K562 (cell line): ENCODE results near the gene SLA2. TPM values are rescaled to one million over a fixed set of nuclear protein-coding genes. Genes with fewer than 3 reads are reported as not detected.
A peak's percentile ranks its signal among the peaks of the same experiment; 100 is the strongest.

Experiments used
- AFF4 ChIP-seq: sonication (generic); formaldehyde crosslinking; IDR thresholded peaks from 2 replicates; pipeline ENCODE4 v1.8.0; 2023; ENCODE audit warnings: mild to moderate bottlenecking, missing genetic modification reagents
- ATF7 ChIP-seq: fragments of 450-650 bp; IDR thresholded peaks from 2 replicates; pipeline ENCODE4 v1.7.1; 2014; ENCODE audit warnings: mild to moderate bottlenecking, moderate library complexity
- BCOR ChIP-seq: fragments of 450-650 bp; IDR thresholded peaks from 2 replicates; pipeline ENCODE4 v1.6.1; 2016
- BHLHE40 ChIP-seq: IDR thresholded peaks from 2 replicates; pipeline ENCODE4 v1.6.1; 2011; ENCODE audit warnings: low read length, improper control_type of control experiment
- C11orf30 ChIP-seq: fragments of 450-650 bp; IDR thresholded peaks from 2 replicates; pipeline ENCODE4 v1.6.1; 2016; ENCODE audit warnings: low read depth, mild to moderate bottlenecking
- CBX1 ChIP-seq: sonication (generic); IDR thresholded peaks from 2 replicates; pipeline ENCODE4 v1.6.1; 2016; ENCODE audit warnings: antibody characterized with exemption, low read depth, mild to moderate bottlenecking
- CEBPB ChIP-seq: fragments of 450-650 bp; IDR thresholded peaks from 2 replicates; pipeline ENCODE4 v1.6.1; 2016; ENCODE audit warnings: missing genetic modification characterization, missing compliant biosample characterization
- CHD4 ChIP-seq: fragments of 200-600 bp; sonication (generic); IDR thresholded peaks from 3 replicates; pipeline ENCODE4 v1.6.1; 2012; ENCODE audit warnings: low read depth, mild to moderate bottlenecking, mixed read lengths, low read length, inconsistent platforms; ENCODE audit not compliant: insufficient read depth, insufficient replicate concordance, poor library complexity, severe bottlenecking
- CREB3L1 ChIP-seq: fragments of 450-650 bp; IDR thresholded peaks from 2 replicates; pipeline ENCODE4 v1.6.1; 2014; ENCODE audit warnings: low read depth, mild to moderate bottlenecking, moderate library complexity, borderline replicate concordance
- CREM ChIP-seq: IDR thresholded peaks from 2 replicates; pipeline ENCODE4 v1.6.1; 2014; ENCODE audit warnings: antibody characterized with exemption, low read depth
- EHMT2 ChIP-seq: fragments of 450-650 bp; IDR thresholded peaks from 2 replicates; pipeline ENCODE4 v1.6.1; 2018; ENCODE audit warnings: antibody characterized with exemption
- FOSL1 ChIP-seq: fragments of 200-800 bp; sonication (Bioruptor generic); conservative IDR thresholded peaks from 2 replicates; pipeline ENCODE4 v1.6.1; 2016; ENCODE audit warnings: missing genetic modification characterization, missing compliant biosample characterization
- FOXP1 ChIP-seq: sonication (generic); formaldehyde crosslinking; IDR thresholded peaks from 2 replicates; pipeline ENCODE4 v1.8.0; 2022; ENCODE audit warnings: mild to moderate bottlenecking, missing genetic modification reagents
- HEY1 ChIP-seq: fragments of 250-450 bp; sonication (Bioruptor Pico); IDR thresholded peaks from 2 replicates; pipeline ENCODE4 v1.5.0; 2020; ENCODE audit warnings: mild to moderate bottlenecking, moderate library complexity, borderline replicate concordance
- KLF10 ChIP-seq: fragments of 250-450 bp; sonication (Bioruptor Pico); IDR thresholded peaks from 2 replicates; pipeline ENCODE4 v1.6.1; 2021; ENCODE audit warnings: matching md5 sums
- MCM3 ChIP-seq: fragments of 450-650 bp; IDR thresholded peaks from 2 replicates; pipeline ENCODE4 v1.6.1; 2016
- NELFE ChIP-seq: IDR thresholded peaks from 2 replicates; pipeline ENCODE4 v1.6.1; 2011; ENCODE audit warnings: mild to moderate bottlenecking; ENCODE audit not compliant: insufficient read depth, insufficient read length
- RCOR1 ChIP-seq, 2 experiments: IDR thresholded peaks; 2 replicates each; pipeline ENCODE4 v1.6.1; 2012; ENCODE audit warnings: low read depth in 2 of 2, low read length in 2 of 2, borderline replicate concordance in 1 of 2, improper control_type of control experiment in 1 of 2
- SNRNP70 ChIP-seq: fragments of 200-400 bp; formaldehyde crosslinking; optimal IDR thresholded peaks from 2 replicates; pipeline ENCODE3; 2017; ENCODE audit warnings: low read depth, low read length
- XRCC3 ChIP-seq: fragments of 450-650 bp; IDR thresholded peaks from 2 replicates; pipeline ENCODE4 v1.6.1; 2017; ENCODE audit warnings: mild to moderate bottlenecking, moderate library complexity
- ZBTB11 ChIP-seq, 3 experiments: fragments of 200-800 bp in 1 of 3; fragments of 250-450 bp in 1 of 3; fragments of 450-650 bp in 1 of 3; sonication (Bioruptor Pico) in 1 of 3; sonication (Bioruptor generic) in 1 of 3; formaldehyde crosslinking in 1 of 3; IDR thresholded peaks; 2 replicates each; pipeline versions ENCODE4 v1.6.1 to v1.8.0; 2016 to 2022; ENCODE audit warnings: mild to moderate bottlenecking in 2 of 3, missing genetic modification characterization in 2 of 3, missing compliant biosample characterization in 1 of 3, moderate library complexity in 1 of 3
- ZNF717 ChIP-seq: fragments of 250-450 bp; sonication (Bioruptor Pico); IDR thresholded peaks from 2 replicates; pipeline ENCODE4 v1.5.0; 2021
- polyA plus RNA-seq, 8 experiments: library from polyadenylated mRNA; depleted of rRNA in 4 of 8; stranded (reverse) in 5 of 8; unstranded in 3 of 8; fragments of >200 nt; fragmentation: Nextera tagmentation in 2 of 8; fragmentation: Illumina TruSeq in 1 of 8; extraction: Ambion mirVana in 2 of 8; extraction: Trizol in 1 of 8; gene quantifications; 2 replicates each; pipeline versions ENCODE4 v1.2.1 to v1.2.3, GENCODE V29; 2011 to 2014; ENCODE audit warnings: inconsistent platforms in 1 of 8, missing spikeins in 1 of 8
- total RNA-seq, 7 experiments: library from RNA; depleted of rRNA in 6 of 7; stranded (reverse); fragments of >200 nt in 6 of 7; fragmentation: Illumina TruSeq in 2 of 7; extraction: Trizol in 2 of 7; gene quantifications; 2 replicates each; pipeline versions ENCODE4 v1.2.1 to v1.2.3, GENCODE V29; 2011 to 2021; ENCODE audit warnings: low replicate concordance in 1 of 7

Gene SLA2
- total and polyA plus RNA-seq, 9 of the 15 experiments (the other 6 are each of a cell fraction or from before 2014, with no cell fraction given): 0.07 TPM; not detected in 7

GRCh38 chr20:36569847-36570429, 76.1 kb downstream of the SLA2 start (continued):
- TF ChIP-seq NELFE (no peak), AFF4 (no peak), MCM3 (no peak), CREB3L1 (no peak), CHD4 (no peak), FOSL1 (tag) (peak; percentile 81), RCOR1 (IDR thresholded peaks at IDR 0.05; ENCODE audit: borderline replicate concordance in 1 of 2, low read depth in 2 of 2, low read length in 2 of 2) (peak in 1 of 2 experiments; percentile 56; a peak in 2 of 4 replicates), ZBTB11 (CRISPR knock-in tag; IDR thresholded peaks at IDR 0.05) (no peak), BHLHE40 (no peak), ATF7 (0 out of 2 replicates have a peak, but pooled peaks have one; percentile 17), FOXP1 (CRISPR knock-in tag) (no peak), EHMT2 (no peak), CBX1 (no peak), XRCC3 (no peak), CREM (0 out of 2 replicates have a peak, but pooled peaks have one; percentile 27), KLF10 (no peak), SNRNP70 (no peak), BCOR (no peak), C11orf30 (no peak), ZNF717 (CRISPR knock-in tag) (no peak), HEY1 (CRISPR knock-in tag) (no peak), CEBPB (tag) (no peak)
